GM23248 (cell line): ENCODE data around the gene MTHFR.

ENCODE experiments used
- EZH2 ChIP-seq: fragments of 200-600 bp; sonication (generic); IDR thresholded peaks from 2 replicates; pipeline ENCODE4 v1.6.1; 2018; ENCODE audit warnings: antibody characterized with exemption, mild to moderate bottlenecking; ENCODE audit not compliant: insufficient read depth, poor library complexity, severe bottlenecking
- EZH2phosphoT487 ChIP-seq: fragments of 200-600 bp; sonication (generic); IDR thresholded peaks from 2 replicates; pipeline ENCODE4 v1.6.1; 2018; ENCODE audit warnings: antibody characterized with exemption, moderate library complexity, mild to moderate bottlenecking, low read depth; ENCODE audit not compliant: insufficient read depth

DNA sequence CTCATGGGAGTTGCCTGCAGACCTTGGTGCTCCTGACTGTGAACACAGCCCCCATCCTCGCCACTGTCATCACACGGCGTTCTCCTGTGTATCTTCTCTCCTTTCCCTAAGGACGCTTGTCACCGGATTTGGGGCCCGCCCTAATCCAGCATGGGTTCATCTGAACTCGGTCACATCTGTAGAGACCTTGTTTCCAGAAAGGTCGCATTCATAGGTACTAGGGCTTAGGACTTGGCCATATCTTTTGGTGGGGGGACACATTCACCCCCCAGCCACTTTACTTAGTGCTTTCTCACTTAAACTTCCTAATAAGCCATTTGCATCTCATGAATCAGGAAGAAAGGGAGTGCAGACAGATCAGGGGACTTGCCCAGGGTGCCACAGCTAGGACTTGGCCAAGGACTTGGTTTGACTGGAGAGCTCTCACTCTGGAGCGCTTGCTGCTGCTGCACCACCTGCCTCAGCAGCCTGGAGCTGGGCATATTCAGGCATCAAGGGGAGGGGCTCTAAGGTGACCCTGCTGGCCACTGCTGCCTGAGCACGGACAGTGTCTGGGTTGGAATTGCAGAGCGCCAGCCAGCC is 32.1 kb upstream of the MTHFR start:
- no peak for TF ChIP-seq EZH2phosphoT487
- no peak for TF ChIP-seq EZH2
